BLaER1 treated with 17β-estradiol and CSF1 and Interleukin-3, amounts not matched to agents 10 nM and 100 nM (cell line): Measurements from ENCODE around the gene CD3D.

Experiments used
- H3K27ac ChIP-seq, 11 experiments: shearing (Covaris generic); formaldehyde crosslinking; 2 replicates each; pipeline ENCODE4 v1.8.1; 2022
- H3K27me3 ChIP-seq, 11 experiments: shearing (Covaris generic); formaldehyde crosslinking; 2 replicates each; pipeline ENCODE4 v1.8.1; 2022
- H3K36me3 ChIP-seq, 11 experiments: shearing (Covaris generic); formaldehyde crosslinking; 2 replicates each; pipeline ENCODE4 v1.8.1; 2022
- H3K4me1 ChIP-seq, 10 experiments: shearing (Covaris generic); formaldehyde crosslinking; 2 replicates each; pipeline ENCODE4 v1.8.1; 2022
- H3K4me2 ChIP-seq, 11 experiments: shearing (Covaris generic); formaldehyde crosslinking; 2 replicates each; pipeline ENCODE4 v1.8.1; 2022
- H3K4me3 ChIP-seq, 10 experiments: shearing (Covaris generic); formaldehyde crosslinking; 2 replicates each; pipeline ENCODE4 v1.8.1; 2022
- H3K9ac ChIP-seq, 11 experiments: shearing (Covaris generic); formaldehyde crosslinking; 2 replicates each; pipeline ENCODE4 v1.8.1; 2022
- H3K9me3 ChIP-seq, 11 experiments: shearing (Covaris generic); formaldehyde crosslinking; replicated peaks in 1 of 11; 2 replicates each; pipeline ENCODE4 v1.8.1; 2022
- H4K20me1 ChIP-seq, 11 experiments: shearing (Covaris generic); formaldehyde crosslinking; 2 replicates each; pipeline ENCODE4 v1.8.1; 2022
- Cebpa-rat ChIP-seq, 11 experiments: shearing (Covaris generic); IDR thresholded peaks; 2 replicates each; pipeline ENCODE4 v1.8.1; 2022

Gene CD3D

GRCh38 chr11:118342503-118343161 is at the start of gene CD3D:
Gene CD3D, minus strand, starts transcription at chr11:118342705. Its CDS starts 98 bp downstream, at chr11:118342607.
- H3K4me1 ChIP-seq = peaks cover 7 to 12% (median 9%) of the 10 kb centered on the region in 10 experiments; a peak in 18 of 20 replicates
- H3K36me3 ChIP-seq = no peaks in the 10 kb centered on the region
- no peak within 1 kb of the TSS for H3K27ac ChIP-seq

GRCh38 chr11:118383657-118384056 is 41.2 kb upstream of the CD3D start:
- Histone ChIP-seq H3K4me1 (no peaks in the 10 kb centered on the region), H3K4me2 (no peak overlapping the region), H3K36me3 (peaks cover 99 to 100% (median 100%) of the 10 kb centered on the region in 11 experiments), H3K27me3 (no peaks in the 10 kb centered on the region), H3K4me3 (no peak overlapping the region), H3K9me3 (no peaks in the 10 kb centered on the region), H3K27ac (no peak overlapping the region), H3K9ac (no peak overlapping the region), H4K20me1 (peaks cover 0 to 5% (median 0%) of the 10 kb centered on the region in 11 experiments; a peak in 3 of 22 replicates)
- no peak for TF ChIP-seq Cebpa-rat (IDR thresholded peaks at IDR 0.05)

More at GRCh38 chr11:118342503-118343161, at the start of gene CD3D:
- Histone ChIP-seq H4K20me1 (no peaks in the 10 kb centered on the region), H3K4me2 (no peak within 1 kb of the TSS), H3K4me3 (no peak within 1 kb of the TSS), H3K9ac (no peak within 1 kb of the TSS), H3K9me3 (no peaks in the 10 kb centered on the region), H3K27me3 (no peaks in the 10 kb centered on the region)
- no peak for TF ChIP-seq Cebpa-rat (IDR thresholded peaks at IDR 0.05)

GRCh38 chr11:118382954-118383353 is 40.4 kb upstream of the CD3D start:
- Histone ChIP-seq H4K20me1 (peaks cover 0 to 5% (median 0%) of the 10 kb centered on the region in 11 experiments; a peak in 3 of 22 replicates), H3K27ac (no peak overlapping the region), H3K9ac (no peak overlapping the region), H3K4me3 (no peak overlapping the region), H3K4me2 (no peak overlapping the region), H3K9me3 (no peaks in the 10 kb centered on the region), H3K36me3 (peaks cover 99 to 100% (median 100%) of the 10 kb centered on the region in 11 experiments), H3K4me1 (no peaks in the 10 kb centered on the region), H3K27me3 (no peaks in the 10 kb centered on the region)
- TF ChIP-seq Cebpa-rat (IDR thresholded peaks at IDR 0.05) = no peak

GRCh38 chr11:118380571-118380970 is 38.1 kb upstream of the CD3D start:
- no peaks in the 10 kb centered on the region for H3K4me1 ChIP-seq
- no peak overlapping the region for H3K9ac ChIP-seq
- no peak for TF ChIP-seq Cebpa-rat (IDR thresholded peaks at IDR 0.05)
- peaks cover 97 to 100% (median 100%) of the 10 kb centered on the region in 11 experiments for H3K36me3 ChIP-seq
- no peaks in the 10 kb centered on the region for H3K9me3 ChIP-seq
- no peak overlapping the region for H3K4me3 ChIP-seq
- no peaks in the 10 kb centered on the region for H3K27me3 ChIP-seq
- peaks cover 0 to 5% (median 0%) of the 10 kb centered on the region in 11 experiments; a peak in 3 of 22 replicates for H4K20me1 ChIP-seq
- no peak overlapping the region for H3K27ac ChIP-seq
- H3K4me2 ChIP-seq = no peak overlapping the region

GRCh38 chr11:118379497-118379896 is 37.0 kb upstream of the CD3D start:
- no peak for TF ChIP-seq Cebpa-rat (IDR thresholded peaks at IDR 0.05)
- Histone ChIP-seq H3K4me1 (no peaks in the 10 kb centered on the region), H3K9me3 (no peaks in the 10 kb centered on the region), H3K36me3 (peaks cover 97 to 100% (median 100%) of the 10 kb centered on the region in 11 experiments), H3K27me3 (no peaks in the 10 kb centered on the region), H3K9ac (no peak overlapping the region), H4K20me1 (peaks cover 0 to 5% (median 0%) of the 10 kb centered on the region in 11 experiments; a peak in 3 of 22 replicates), H3K4me3 (no peak overlapping the region), H3K4me2 (no peak overlapping the region), H3K27ac (no peak overlapping the region)

- no peaks in the 10 kb centered on the region for H3K4me1 ChIP-seq
- H3K36me3 ChIP-seq = peaks cover 98 to 100% (median 100%) of the 10 kb centered on the region in 11 experiments
- no peak for TF ChIP-seq Cebpa-rat (IDR thresholded peaks at IDR 0.05)
- peaks cover 0 to 5% (median 0%) of the 10 kb centered on the region in 11 experiments; a peak in 2 of 22 replicates for H4K20me1 ChIP-seq
- no peaks in the 10 kb centered on the region for H3K9me3 ChIP-seq
- H3K27ac ChIP-seq = no peak overlapping the region
- H3K4me3 ChIP-seq = no peak overlapping the region
- no peaks in the 10 kb centered on the region for H3K27me3 ChIP-seq
- H3K4me2 ChIP-seq = no peak overlapping the region
- no peak overlapping the region for H3K9ac ChIP-seq
Measured at GRCh38 chr11:118375978-118376377, 33.5 kb upstream of the CD3D start.

GRCh38 chr11:118374729-118375128 is 32.2 kb upstream of the CD3D start:
- Histone ChIP-seq H3K9me3 (no peaks in the 10 kb centered on the region), H3K27me3 (no peaks in the 10 kb centered on the region), H3K36me3 (peaks cover 98 to 100% (median 100%) of the 10 kb centered on the region in 11 experiments), H4K20me1 (no peaks in the 10 kb centered on the region; a peak in 3 of 22 replicates), H3K4me2 (no peak overlapping the region), H3K27ac (no peak overlapping the region), H3K4me1 (no peaks in the 10 kb centered on the region), H3K9ac (no peak overlapping the region), H3K4me3 (no peak overlapping the region)
- TF ChIP-seq Cebpa-rat (IDR thresholded peaks at IDR 0.05) = no peak

- peak in 3 of 11 experiments; percentile 23 to 66 (median 27); a peak in 2 of 22 replicates for TF ChIP-seq Cebpa-rat (IDR thresholded peaks at IDR 0.05)
- no peak overlapping the region for H3K4me3 ChIP-seq
- H3K4me2 ChIP-seq = no peak overlapping the region
- no peaks in the 10 kb centered on the region for H3K27me3 ChIP-seq
- H3K4me1 ChIP-seq = no peaks in the 10 kb centered on the region
- H3K36me3 ChIP-seq = peaks cover 98 to 100% (median 100%) of the 10 kb centered on the region in 11 experiments
- no peak overlapping the region for H3K9ac ChIP-seq
- no peak overlapping the region for H3K27ac ChIP-seq
- no peaks in the 10 kb centered on the region; a peak in 1 of 22 replicates for H4K20me1 ChIP-seq
- H3K9me3 ChIP-seq = no peaks in the 10 kb centered on the region
Measured at GRCh38 chr11:118373871-118374270, 31.4 kb upstream of the CD3D start.

- TF ChIP-seq Cebpa-rat (IDR thresholded peaks at IDR 0.05) = no peak
- Histone ChIP-seq H3K9me3 (no peaks in the 10 kb centered on the region), H3K27me3 (no peaks in the 10 kb centered on the region), H3K4me3 (no peak overlapping the region), H3K9ac (no peak overlapping the region), H3K4me1 (no peaks in the 10 kb centered on the region), H4K20me1 (no peaks in the 10 kb centered on the region; a peak in 1 of 22 replicates), H3K36me3 (peaks cover 98 to 100% (median 100%) of the 10 kb centered on the region in 11 experiments), H3K27ac (no peak overlapping the region), H3K4me2 (no peak overlapping the region)
Measured at GRCh38 chr11:118373263-118373662, 30.8 kb upstream of the CD3D start.

- Histone ChIP-seq H3K4me2 (no peak overlapping the region), H3K27me3 (no peaks in the 10 kb centered on the region), H3K36me3 (peaks cover 99 to 100% (median 100%) of the 10 kb centered on the region in 11 experiments), H3K4me3 (no peak overlapping the region), H3K9me3 (no peaks in the 10 kb centered on the region), H3K9ac (no peak overlapping the region), H4K20me1 (peaks cover 0 to 5% (median 0%) of the 10 kb centered on the region in 11 experiments; a peak in 1 of 22 replicates), H3K27ac (no peak overlapping the region), H3K4me1 (no peaks in the 10 kb centered on the region)
- TF ChIP-seq Cebpa-rat (IDR thresholded peaks at IDR 0.05) = no peak
Measured at GRCh38 chr11:118370774-118371173, 28.3 kb upstream of the CD3D start.
